Measurements from ENCODE around the gene KCNJ11. TPM values are rescaled to one million over a fixed set of nuclear protein-coding genes. Genes with fewer than 3 reads are reported as not detected.

Gene KCNJ11
- total and polyA plus RNA-seq, 10 of the 15 experiments (the other 5 are each of a cell fraction or from before 2014, with no cell fraction given): 0.06 to 0.56 (median 0.21) TPM; not detected in 6

DNA sequence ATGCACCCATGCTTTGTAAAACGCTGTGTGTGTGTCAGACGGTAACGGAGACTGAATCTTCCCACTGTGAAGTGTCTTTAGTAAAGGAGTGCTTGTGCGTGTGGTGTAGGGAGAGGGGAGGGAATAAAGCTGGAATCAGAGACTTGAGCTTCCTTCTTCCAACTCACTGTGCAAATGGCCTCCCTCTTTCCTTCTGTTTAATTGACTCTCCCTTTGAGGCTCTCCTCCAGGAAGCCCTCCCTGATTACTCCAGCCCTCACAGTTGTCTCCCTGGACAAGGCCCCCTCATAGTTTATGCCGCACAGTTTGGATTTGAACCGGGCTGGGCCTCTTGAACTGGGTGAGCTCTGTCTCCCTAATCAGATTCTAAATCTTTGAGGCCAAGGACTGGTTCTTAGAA is 23.0 kb upstream of the KCNJ11 start:
- FAIRE-seq (no peak), DNase-seq (ENCODE audit: low read depth, low spot score) (no peak), ATAC-seq (no peak)
- no peaks in the 10 kb centered on the region; a peak in 2 of 4 replicates for H3K27me3 ChIP-seq (replicated peaks in 1 of 2; ENCODE audit: control insufficient read depth in 2 of 2, insufficient read depth in 2 of 2, low read length in 1 of 2)
- no peaks in the 10 kb centered on the region for H3K79me2 ChIP-seq (ENCODE audit: control insufficient read depth, insufficient read depth, low read length)
- H4K20me1 ChIP-seq (ENCODE audit: control insufficient read depth, insufficient read depth): no peaks in the 10 kb centered on the region
- CTCF ChIA-PET: no interaction called here
- TF ChIP-seq, protein P1, sequence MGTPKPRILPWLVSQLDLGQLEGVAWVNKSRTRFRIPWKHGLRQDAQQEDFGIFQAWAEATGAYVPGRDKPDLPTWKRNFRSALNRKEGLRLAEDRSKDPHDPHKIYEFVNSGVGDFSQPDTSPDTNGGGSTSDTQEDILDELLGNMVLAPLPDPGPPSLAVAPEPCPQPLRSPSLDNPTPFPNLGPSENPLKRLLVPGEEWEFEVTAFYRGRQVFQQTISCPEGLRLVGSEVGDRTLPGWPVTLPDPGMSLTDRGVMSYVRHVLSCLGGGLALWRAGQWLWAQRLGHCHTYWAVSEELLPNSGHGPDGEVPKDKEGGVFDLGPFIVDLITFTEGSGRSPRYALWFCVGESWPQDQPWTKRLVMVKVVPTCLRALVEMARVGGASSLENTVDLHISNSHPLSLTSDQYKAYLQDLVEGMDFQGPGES (IDR thresholded peaks at IDR 0.05): no peak
- TF ChIP-seq SUZ12 (IDR thresholded peaks at IDR 0.05; ENCODE audit: unreplicated experiment) (no peak), SIX5 (IDR thresholded peaks at IDR 0.05; ENCODE audit: low read depth, low read length, severe bottlenecking) (no peak), EP300 (IDR thresholded peaks at IDR 0.05; ENCODE audit: borderline replicate concordance in 1 of 2, control insufficient read depth in 1 of 2, low read depth in 2 of 2, low read length in 2 of 2) (no peak), ZZZ3 (IDR thresholded peaks at IDR 0.05; ENCODE audit: control insufficient read depth, insufficient read length, low read depth) (no peak), TCF3 (IDR thresholded peaks at IDR 0.05; ENCODE audit: borderline replicate concordance, insufficient read depth, low read depth, low read length) (no peak), ZNF217 (IDR thresholded peaks at IDR 0.05) (no peak)
- H3K36me3 ChIP-seq (ENCODE audit: control insufficient read depth in 2 of 2, insufficient read depth in 2 of 2, low read length in 1 of 2): no peaks in the 10 kb centered on the region
- H3K4me1 ChIP-seq (ENCODE audit: control insufficient read depth, insufficient read depth, low read length): no peaks in the 10 kb centered on the region
- no TSS peak for BruUV-seq (replicated peaks)
- WGBS (ENCODE audit: insufficient coverage, insufficient replicate concordance, low lambda C conversion rate, missing lambda C conversion rate): 57% methylated on average over 6 of the region's 6 CpGs
- H3K9me3 ChIP-seq (replicated peaks; ENCODE audit: control insufficient read depth, insufficient read depth, low read length): no peaks in the 10 kb centered on the region
- RAD21 ChIA-PET (ENCODE audit: unreplicated experiment): no interaction called here
- in situ Hi-C loops (cut with MboI) (no loop called here), intact Hi-C loops (cut with micrococcal nuclease; ENCODE audit: unreplicated experiment) (no loop called here)
- no peak overlapping the region for H3K27ac ChIP-seq (ENCODE audit: control insufficient read depth, insufficient read depth)
- no peak overlapping the region for H2AFZ ChIP-seq (ENCODE audit: control insufficient read depth, low read depth, low read length)
- no peak overlapping the region for H3K4me2 ChIP-seq (ENCODE audit: control insufficient read depth, insufficient read depth)
- no peak overlapping the region for H3K4me3 ChIP-seq
- no peak overlapping the region for H3K9ac ChIP-seq (ENCODE audit: control insufficient read depth, insufficient read depth, low read length)
- SMC1A ChIA-PET (ENCODE audit: uncharacterized antibody, unreplicated experiment): no interaction called here
- POLR2A ChIA-PET: no interaction called here
